Endodermal cell (in vitro differentiated cells): ENCODE results near the gene CLEC4F. TPM values are rescaled to one million over a fixed set of nuclear protein-coding genes. Genes with fewer than 3 reads are reported as not detected.

Experiments
- DNase-seq: peaks from one replicate; pipeline ENCODE4 v3.0.0-alpha.2; 2017
- H3K27ac ChIP-seq: 2 replicates; pipeline ENCODE4 v1.5.1; 2013; ENCODE audit warnings: mild to moderate bottlenecking, low read depth, low read length, moderate library complexity
- H3K27me3 ChIP-seq: 2 replicates; pipeline ENCODE4 v1.6.1; 2013; ENCODE audit warnings: mild to moderate bottlenecking, low read length, moderate library complexity; ENCODE audit not compliant: insufficient read depth, control insufficient read depth, poor library complexity, severe bottlenecking
- H3K36me3 ChIP-seq: 2 replicates; pipeline ENCODE4 v1.7.0; 2013; ENCODE audit warnings: mild to moderate bottlenecking, low read length, moderate library complexity; ENCODE audit not compliant: control insufficient read depth, insufficient read depth
- H3K4me1 ChIP-seq: one replicate; pipeline ENCODE4 v1.7.0; 2013; ENCODE audit warnings: low read length; ENCODE audit not compliant: control insufficient read depth, insufficient read depth
- H3K4me3 ChIP-seq: 2 replicates; pipeline ENCODE4 v1.5.1; 2013; ENCODE audit warnings: mild to moderate bottlenecking, low read length, moderate library complexity
- H3K9ac ChIP-seq: 2 replicates; pipeline ENCODE4 v1.6.1; 2013; ENCODE audit warnings: mild to moderate bottlenecking, low read length, moderate library complexity; ENCODE audit not compliant: poor library complexity, severe bottlenecking; ENCODE audit errors: extremely low read depth
- H3K9me3 ChIP-seq: 2 replicates; pipeline ENCODE4 v1.6.1; 2013; ENCODE audit warnings: mild to moderate bottlenecking, low read length, moderate library complexity; ENCODE audit not compliant: control insufficient read depth
- H3K27ac Mint-ChIP-seq: 2 replicates; pipeline ENCODE4 v1.8.0; 2020; ENCODE audit warnings: mixed read lengths
- H3K27me3 Mint-ChIP-seq: 2 replicates; pipeline ENCODE4 v1.8.0; 2021; ENCODE audit warnings: mild to moderate bottlenecking, mixed read lengths; ENCODE audit not compliant: insufficient read depth
- H3K36me3 Mint-ChIP-seq: 2 replicates; pipeline ENCODE4 v1.8.0; 2020; ENCODE audit warnings: low read depth, mixed read lengths
- H3K4me1 Mint-ChIP-seq: 2 replicates; pipeline ENCODE4 v1.8.0; 2020; ENCODE audit warnings: mixed read lengths
- H3K4me3 Mint-ChIP-seq: 2 replicates; pipeline ENCODE4 v1.8.0; 2020; ENCODE audit warnings: mild to moderate bottlenecking, moderate library complexity, mixed read lengths
- H3K9me3 Mint-ChIP-seq: 2 replicates; pipeline ENCODE4 v1.8.0; 2020; ENCODE audit warnings: mild to moderate bottlenecking, mixed read lengths
- WGBS, 2 experiments: methylation state at CpG; one replicate each; pipeline versions ENCODE4 v1.1.5 to v1.1.7; 2013; ENCODE audit warnings: missing lambda C conversion rate in 2 of 2, mixed read lengths in 1 of 2; ENCODE audit not compliant: insufficient coverage in 1 of 2, insufficient read length in 1 of 2; 5-methylcytosine and 5-hydroxymethylcytosine counted together
- total RNA-seq, 2 donors: library from RNA; stranded (reverse); fragmentation: NEBNext Ultra II Directional in 1 of 2; extraction: Animal tissue kit (Norgen Biotek cat#: 25700) in 1 of 2; gene quantifications; 2 replicates in 1 of 2; 3 replicates in 1 of 2; pipeline ENCODE4 v1.2.1, GENCODE V29; 2021
- TF ChIP-seq, protein P1 (sequence below): fragments of 200-600 bp; sonication (generic); conservative IDR thresholded peaks from 2 replicates; pipeline ENCODE4 v1.5.0; 2021; ENCODE audit warnings: antibody characterized with exemption, mild to moderate bottlenecking

The CLEC4F gene
- total RNA-seq, 2 donors from 2014 or later = not detected

DNA sequence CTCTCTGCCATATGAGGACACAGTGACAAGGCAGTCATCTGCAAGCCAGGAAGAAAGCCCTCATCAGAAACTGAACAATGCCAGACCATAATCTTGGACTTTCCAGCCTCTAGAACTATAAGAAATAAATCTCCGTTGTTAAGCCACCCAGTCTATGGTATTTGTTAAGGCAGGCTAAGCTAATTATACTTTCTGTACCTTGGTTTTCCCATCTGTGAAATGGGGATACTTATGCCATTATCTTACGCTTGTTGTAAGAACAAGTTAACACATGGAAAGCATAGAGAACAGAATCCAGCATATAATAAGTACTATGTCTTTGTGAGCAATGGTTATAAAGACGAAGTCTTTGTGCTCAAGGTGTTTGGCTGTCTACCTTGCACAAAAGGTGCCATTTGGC is 44.1 kb downstream of the CLEC4F start:
- no peaks in the 10 kb centered on the region for H3K4me1 ChIP-seq
- H3K9ac ChIP-seq = no peak overlapping the region
- no peak overlapping the region for H3K4me3 Mint-ChIP-seq
- H3K36me3 ChIP-seq = no peaks in the 10 kb centered on the region
- H3K27ac Mint-ChIP-seq = no peak overlapping the region
- peaks cover 54% of the 10 kb centered on the region for H3K27me3 Mint-ChIP-seq
- H3K4me1 Mint-ChIP-seq = peaks cover 3% of the 10 kb centered on the region
- H3K27me3 ChIP-seq = peaks cover 22% of the 10 kb centered on the region
- H3K9me3 Mint-ChIP-seq = no peaks in the 10 kb centered on the region
- TF ChIP-seq, protein P1, sequence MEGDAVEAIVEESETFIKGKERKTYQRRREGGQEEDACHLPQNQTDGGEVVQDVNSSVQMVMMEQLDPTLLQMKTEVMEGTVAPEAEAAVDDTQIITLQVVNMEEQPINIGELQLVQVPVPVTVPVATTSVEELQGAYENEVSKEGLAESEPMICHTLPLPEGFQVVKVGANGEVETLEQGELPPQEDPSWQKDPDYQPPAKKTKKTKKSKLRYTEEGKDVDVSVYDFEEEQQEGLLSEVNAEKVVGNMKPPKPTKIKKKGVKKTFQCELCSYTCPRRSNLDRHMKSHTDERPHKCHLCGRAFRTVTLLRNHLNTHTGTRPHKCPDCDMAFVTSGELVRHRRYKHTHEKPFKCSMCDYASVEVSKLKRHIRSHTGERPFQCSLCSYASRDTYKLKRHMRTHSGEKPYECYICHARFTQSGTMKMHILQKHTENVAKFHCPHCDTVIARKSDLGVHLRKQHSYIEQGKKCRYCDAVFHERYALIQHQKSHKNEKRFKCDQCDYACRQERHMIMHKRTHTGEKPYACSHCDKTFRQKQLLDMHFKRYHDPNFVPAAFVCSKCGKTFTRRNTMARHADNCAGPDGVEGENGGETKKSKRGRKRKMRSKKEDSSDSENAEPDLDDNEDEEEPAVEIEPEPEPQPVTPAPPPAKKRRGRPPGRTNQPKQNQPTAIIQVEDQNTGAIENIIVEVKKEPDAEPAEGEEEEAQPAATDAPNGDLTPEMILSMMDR = no peak
- 97% methylated on average over 3 of the region's 3 CpGs; no CpG with 5 or more reads in 1 of the 2 experiments for WGBS, 2 experiments
- no peak for DNase-seq
- H3K27ac ChIP-seq = no peak overlapping the region
- H3K36me3 Mint-ChIP-seq = no peaks in the 10 kb centered on the region
- no peaks in the 10 kb centered on the region for H3K9me3 ChIP-seq
- H3K4me3 ChIP-seq = no peak overlapping the region

DNA sequence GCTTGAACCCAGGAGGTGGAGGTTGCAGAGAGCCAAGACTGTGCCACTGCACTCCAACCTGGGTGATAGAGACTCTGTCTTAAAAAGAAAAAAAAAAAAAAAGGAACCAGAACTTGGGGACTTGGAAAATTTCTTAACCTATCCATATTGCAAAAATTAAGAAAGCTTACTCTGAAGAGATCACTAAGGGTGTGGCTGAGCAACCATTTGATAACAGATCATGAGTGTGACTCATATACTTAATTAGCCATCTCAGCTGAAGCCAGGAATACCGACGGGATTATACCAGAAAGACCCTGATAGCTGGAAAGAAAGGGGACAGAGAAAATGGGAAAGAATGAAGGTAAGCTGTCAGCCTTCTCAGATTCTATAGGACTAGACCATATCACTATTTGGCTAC is 45.3 kb downstream of the CLEC4F start:
- WGBS, 2 experiments = 92% methylated on average over 2 of the region's 2 CpGs; no CpG with 5 or more reads in 1 of the 2 experiments
- Mint-ChIP-seq H3K36me3 (no peaks in the 10 kb centered on the region), H3K27me3 (peaks cover 44% of the 10 kb centered on the region), H3K4me3 (no peak overlapping the region), H3K27ac (no peak overlapping the region), H3K4me1 (peaks cover 3% of the 10 kb centered on the region), H3K9me3 (no peaks in the 10 kb centered on the region)
- TF ChIP-seq, protein P1 = no peak
- no peaks in the 10 kb centered on the region for H3K36me3 ChIP-seq
- no peak overlapping the region for H3K27ac ChIP-seq
- no peak overlapping the region for H3K4me3 ChIP-seq
- H3K4me1 ChIP-seq = no peaks in the 10 kb centered on the region
- no peak for DNase-seq
- peaks cover 14% of the 10 kb centered on the region for H3K27me3 ChIP-seq
- no peaks in the 10 kb centered on the region for H3K9me3 ChIP-seq
- H3K9ac ChIP-seq = no peak overlapping the region

DNA sequence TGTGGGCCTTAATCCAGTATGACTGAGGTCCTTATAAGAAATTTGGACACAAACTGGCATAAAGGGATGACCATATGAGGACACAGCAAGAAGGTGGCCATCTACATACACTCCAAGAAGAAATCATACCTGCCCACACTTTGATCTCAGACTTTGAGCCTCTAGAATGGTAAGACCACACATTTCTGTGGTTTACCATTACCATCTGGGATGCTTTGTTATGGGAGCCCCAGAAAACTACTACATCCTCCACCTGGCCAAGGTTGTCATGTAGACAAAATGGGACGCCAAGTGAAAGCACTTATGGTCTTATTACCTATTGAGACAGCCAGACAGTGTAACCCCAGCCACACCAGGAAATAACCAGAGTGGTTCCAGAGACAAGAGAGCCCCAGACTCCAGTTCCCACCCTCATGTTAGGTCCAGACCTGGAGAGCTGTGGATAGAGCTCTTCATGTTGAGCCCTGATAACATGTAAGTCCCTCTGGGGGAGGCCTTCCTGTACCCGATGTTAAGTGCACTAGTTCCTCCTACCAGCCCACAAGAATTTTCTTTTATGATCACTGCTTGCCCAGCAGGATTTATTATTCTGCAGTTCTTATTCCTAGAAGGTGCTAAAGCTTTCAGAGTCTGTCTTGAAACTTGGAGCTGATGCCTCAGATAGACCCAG is 47.8 kb downstream of the CLEC4F start:
- 95 to 100% methylated on average over 2 of the region's 2 CpGs for WGBS, 2 experiments
- H3K4me1 ChIP-seq = no peaks in the 10 kb centered on the region
- no peak overlapping the region for H3K27ac Mint-ChIP-seq
- no peaks in the 10 kb centered on the region for H3K36me3 Mint-ChIP-seq
- no peaks in the 10 kb centered on the region for H3K9me3 Mint-ChIP-seq
- H3K4me3 Mint-ChIP-seq = no peak overlapping the region
- peaks cover 37% of the 10 kb centered on the region for H3K27me3 Mint-ChIP-seq
- DNase-seq = no peak
- H3K4me3 ChIP-seq = no peak overlapping the region
- peaks cover 14% of the 10 kb centered on the region for H3K27me3 ChIP-seq
- no peaks in the 10 kb centered on the region for H3K9me3 ChIP-seq
- H3K36me3 ChIP-seq = no peaks in the 10 kb centered on the region
- H3K27ac ChIP-seq = no peak overlapping the region
- no peak overlapping the region for H3K9ac ChIP-seq
- peaks cover 10% of the 10 kb centered on the region for H3K4me1 Mint-ChIP-seq
- TF ChIP-seq, protein P1 = no peak
